ENCODE data around the gene PRKCE.

PRKCE gene

DNA sequence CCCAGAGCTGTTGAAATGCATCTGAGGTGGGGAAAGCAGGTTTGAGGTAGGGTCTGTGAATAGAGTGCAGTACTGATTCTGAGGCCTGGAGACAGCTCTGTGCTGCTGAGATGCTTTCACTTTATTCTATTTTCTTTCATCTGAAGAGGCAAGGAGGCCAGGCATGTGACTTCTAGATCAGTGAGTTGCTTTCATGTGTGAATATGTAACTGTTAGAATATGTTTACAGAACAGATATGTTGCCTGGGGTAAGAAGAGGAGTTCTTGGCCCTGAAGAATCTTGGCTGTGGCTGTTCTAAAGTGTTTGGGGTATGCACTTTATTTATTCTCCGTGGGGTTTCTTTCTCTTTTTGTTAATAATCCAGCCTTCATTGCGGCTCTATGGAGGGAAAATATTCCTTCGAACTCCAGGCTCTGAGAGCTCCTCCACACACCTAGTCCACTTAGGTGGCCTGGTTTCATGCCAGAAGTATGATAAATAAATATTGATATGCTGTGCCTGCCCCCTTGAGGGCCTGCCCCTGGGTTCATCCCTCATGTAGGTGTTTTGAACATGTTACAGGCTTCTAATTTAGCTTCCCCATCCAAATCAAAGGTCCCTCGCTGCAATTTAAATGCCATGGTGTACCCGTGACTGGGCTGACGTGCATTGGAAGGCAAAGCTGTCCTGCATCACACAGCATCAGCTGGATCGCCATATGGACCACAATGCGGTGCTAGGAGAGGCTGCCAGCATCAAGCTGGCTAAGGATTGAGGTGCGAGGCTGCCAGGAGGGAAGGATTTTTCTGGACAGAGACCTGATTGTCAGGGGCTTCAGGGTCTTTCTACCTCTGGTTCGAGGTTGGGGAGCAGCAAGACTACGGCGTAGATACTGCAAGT, 102.9 kb downstream of the PRKCE start:
- TF ChIP-seq CTCF (IDR thresholded peaks at IDR 0.05; ENCODE audit: low read depth, low read length): no peak
- no peak for DNase-seq (ENCODE audit: extremely low read depth, low read depth)

DNA sequence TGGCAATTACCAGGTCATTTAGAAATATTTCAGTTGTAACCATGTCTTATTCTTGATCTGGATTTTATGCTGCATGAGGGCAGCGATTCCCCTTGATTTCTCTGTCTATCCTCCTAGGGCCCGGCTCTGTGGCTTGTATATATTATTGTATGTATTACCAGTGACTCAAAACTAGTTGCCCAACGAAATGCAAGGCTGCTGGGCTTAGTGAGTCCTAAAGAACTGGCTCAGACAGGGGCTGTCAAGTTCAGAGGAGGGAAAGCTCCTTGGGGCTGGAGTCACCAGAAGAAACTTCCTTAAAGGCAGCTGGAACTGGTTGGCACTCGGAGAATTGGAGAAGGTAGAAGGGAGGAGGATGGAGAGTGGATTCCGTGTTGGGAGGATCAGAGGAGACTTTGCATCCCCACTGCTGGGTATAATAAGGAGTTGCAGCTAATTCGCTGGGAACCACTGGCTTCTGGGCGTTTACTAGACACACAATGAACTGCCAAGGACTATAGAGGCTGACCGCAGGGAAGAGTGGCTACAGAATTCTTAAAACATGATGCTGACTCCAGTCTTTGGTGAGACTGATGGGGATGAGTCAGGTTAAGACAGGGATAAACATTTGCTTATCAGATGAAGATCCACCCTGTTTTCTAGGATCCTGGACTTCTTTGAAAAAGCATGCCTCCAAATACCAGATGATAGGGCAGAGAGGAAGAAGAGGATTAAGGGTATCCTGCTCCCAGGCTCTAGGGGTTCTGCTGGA, 104.3 kb downstream of the PRKCE start:
- DNase-seq (ENCODE audit: extremely low read depth, low read depth): no peak
- TF ChIP-seq CTCF (IDR thresholded peaks at IDR 0.05; ENCODE audit: low read depth, low read length): no peak

- TF ChIP-seq CTCF (IDR thresholded peaks at IDR 0.05; ENCODE audit: low read depth, low read length): no peak
- no peak for DNase-seq (ENCODE audit: extremely low read depth, low read depth)
These were observed 106.5 kb downstream of the PRKCE start for GRCh38 chr2:45758018-45758417.

GRCh38 chr2:45759310-45759851, 107.9 kb downstream of the PRKCE start:
- no peak for TF ChIP-seq CTCF (IDR thresholded peaks at IDR 0.05; ENCODE audit: low read depth, low read length)
- DNase-seq (ENCODE audit: extremely low read depth, low read depth): no peak

GRCh38 chr2:45761635-45762034, 110.2 kb downstream of the PRKCE start:
- no peak for DNase-seq (ENCODE audit: extremely low read depth, low read depth)
- TF ChIP-seq CTCF (IDR thresholded peaks at IDR 0.05; ENCODE audit: low read depth, low read length): no peak

DNA sequence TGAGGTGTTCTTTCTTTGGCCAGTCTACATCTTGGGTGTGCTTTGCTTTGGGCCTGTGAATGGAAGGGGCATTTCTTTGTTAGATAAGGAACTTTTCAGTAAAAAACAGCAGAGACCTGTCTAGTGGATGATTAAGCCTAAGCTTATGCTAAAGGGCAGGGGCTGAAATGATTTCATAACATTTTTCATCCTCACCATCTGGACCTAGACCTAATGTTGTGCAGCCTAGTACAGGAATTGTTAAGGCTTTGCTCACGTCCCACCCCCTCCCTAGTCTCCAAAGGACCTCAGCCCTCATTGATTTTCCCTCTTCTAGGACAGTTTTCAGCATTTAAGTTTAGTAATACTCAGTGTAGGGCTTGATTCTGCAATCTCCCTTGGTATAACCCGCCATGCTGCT, 111.8 kb downstream of the PRKCE start:
- DNase-seq (ENCODE audit: extremely low read depth, low read depth): no peak
- TF ChIP-seq CTCF (IDR thresholded peaks at IDR 0.05; ENCODE audit: low read depth, low read length): no peak

GRCh38 chr2:45763797-45764196, 112.3 kb downstream of the PRKCE start:
- DNase-seq (ENCODE audit: extremely low read depth, low read depth): no peak
- TF ChIP-seq CTCF (IDR thresholded peaks at IDR 0.05; ENCODE audit: low read depth, low read length): no peak

Data from AG09319 (cell line).